CD4-positive, alpha-beta T cell treated with Interleukin-10 for 1 hour (primary cell): ENCODE data around the gene CACNB4.
"Not testable (repeated sequence)": the region's sequence is repeated elsewhere in the genome, so short reads cannot be mapped to it uniquely, and the experiment has no call there.

Experiments used
- DNase-seq: peaks from one replicate; pipeline ENCODE4 v3.0.0-alpha.2; 2020

Gene CACNB4

DNA sequence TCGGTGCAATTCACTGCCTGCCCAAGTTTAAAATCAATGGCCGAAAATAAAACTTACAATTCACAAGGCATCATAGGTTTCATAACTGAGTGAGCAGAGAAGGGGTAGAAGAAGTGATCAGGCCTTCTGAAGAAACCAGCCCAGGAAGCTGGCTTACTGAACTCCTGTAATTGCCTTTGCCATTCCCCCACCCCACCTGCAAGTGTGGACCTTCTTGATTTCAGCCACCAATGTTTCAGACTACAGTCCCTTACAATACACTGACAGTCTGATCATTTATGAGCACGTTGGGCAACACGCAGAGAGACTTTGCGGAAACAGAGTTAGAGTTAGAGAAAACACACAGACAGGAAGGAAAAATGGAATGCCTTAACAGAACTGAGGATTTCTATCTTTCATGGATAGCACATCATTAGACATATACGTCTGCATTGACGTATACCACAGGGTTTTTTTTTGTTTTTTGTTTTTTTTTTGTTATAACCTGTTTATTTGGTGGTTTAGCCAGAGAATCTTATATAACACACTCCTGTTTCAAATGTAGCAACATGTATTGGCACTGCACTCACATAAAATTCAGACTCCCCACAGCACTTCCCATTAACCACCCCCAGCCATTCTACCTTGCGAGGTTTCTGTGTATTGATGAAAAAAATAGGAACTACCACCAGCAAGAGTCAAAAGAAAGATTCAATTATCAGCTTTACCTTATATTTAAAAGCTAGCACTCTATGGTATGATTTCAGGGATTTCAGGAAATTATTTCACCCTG, 126.4 kb downstream of the CACNB4 start:
- no peak for DNase-seq

DNA sequence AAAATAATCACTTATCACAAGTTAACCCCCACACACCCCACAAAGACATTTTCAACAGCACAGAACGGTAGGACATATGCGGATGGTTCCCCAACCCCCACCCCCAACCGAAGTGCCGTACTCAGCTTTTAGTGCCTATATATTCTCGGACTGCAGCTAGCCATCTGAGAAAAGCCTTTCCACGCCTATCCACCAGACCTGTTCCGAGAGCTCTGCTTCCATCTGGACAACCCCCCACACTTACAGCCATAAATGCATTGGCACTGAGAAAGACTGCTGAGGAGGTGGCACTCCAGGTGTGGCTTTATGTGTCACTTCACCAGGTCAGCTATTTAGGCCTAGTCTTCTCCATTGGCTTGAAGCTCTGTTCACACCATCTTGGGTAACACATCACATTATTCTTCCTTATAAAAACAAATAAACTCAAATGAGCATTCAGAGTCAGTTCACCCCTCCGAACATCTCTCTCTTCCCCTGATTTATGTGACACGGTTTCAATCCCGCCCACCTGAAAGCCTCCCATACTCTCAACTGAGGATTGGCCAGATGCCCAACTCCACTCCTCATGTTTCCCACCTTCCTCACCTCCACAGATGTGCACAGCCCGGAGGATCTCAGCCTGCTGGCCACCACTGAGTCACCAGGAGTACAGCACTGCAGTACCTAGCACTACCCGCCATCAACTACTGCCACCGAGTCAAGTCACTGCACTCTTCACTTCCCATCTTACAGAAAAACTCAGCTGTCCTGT, 127.4 kb downstream of the CACNB4 start:
- no peak for DNase-seq

DNA sequence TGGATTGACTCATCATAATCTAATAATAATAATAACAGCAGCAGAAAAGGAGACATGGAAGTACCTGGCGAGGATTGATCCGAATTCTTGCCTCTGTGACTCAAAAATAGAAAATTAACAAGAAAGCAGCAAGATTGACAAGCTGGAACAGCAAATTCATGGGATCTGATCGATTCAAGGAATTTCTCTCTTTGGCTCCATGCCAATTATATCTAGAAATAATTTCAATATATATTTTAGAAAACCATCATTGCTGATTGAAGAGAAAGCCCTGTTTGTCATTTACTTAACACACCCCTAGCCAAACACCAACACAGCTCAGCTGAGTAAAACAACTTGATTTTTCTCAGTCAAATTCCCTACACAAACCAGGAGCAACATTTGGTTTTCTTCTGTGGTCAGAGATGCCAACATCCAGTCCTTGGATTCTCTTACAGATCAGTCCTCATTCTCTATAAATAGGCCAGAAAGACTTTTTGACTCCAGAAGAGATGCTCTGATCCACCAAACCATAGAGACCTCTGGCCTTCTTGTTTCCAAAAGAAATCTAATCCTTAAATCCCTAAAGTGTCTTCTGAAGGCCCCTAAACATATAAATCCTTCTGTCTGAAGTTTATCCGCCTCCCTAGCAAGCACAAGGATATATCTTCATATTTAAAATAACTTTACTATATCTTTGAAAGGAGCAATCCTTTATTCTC, 129.9 kb downstream of the CACNB4 start:
- DNase-seq = no peak

DNA sequence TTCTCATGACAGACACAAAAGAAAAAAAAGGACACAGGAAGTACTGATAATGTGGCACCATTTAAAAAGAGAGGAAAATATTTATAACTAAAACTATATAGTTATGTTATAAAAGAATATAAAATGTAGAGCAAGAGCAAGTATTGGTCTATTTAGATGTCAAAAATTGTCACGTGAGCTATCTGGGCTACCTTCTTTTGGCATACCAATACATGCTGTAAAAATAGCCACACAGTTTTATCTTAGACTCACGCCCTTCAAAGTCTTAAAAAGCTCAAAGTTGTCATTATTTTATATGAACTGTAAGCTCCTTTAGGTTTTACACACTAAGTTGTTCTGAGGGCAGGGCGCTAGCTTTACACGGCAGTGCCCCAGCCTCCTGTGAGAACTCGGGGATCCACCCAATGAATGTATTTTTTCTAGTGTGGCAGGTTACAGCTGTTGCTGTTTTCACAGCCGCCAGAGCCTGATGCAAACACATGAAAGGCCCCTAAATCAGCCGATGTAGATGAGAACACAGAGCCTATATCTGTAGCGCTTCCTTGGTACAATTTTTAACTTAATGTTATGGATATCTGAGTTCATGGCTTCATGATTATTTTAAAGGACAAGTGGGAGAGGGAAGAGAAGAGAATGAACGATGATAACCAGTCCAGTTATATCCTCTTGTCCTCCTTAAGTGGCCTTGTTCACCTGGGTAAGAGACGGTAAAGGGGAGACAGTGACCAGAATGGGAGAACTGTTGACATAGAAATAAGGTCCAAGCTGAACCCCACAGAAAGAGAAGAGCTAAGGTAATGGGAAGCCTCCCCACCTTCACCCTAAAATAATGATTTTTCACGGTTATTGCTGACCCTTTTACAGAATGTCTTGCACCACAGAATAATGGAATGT, 130.8 kb downstream of the CACNB4 start:
- DNase-seq = no peak

DNA sequence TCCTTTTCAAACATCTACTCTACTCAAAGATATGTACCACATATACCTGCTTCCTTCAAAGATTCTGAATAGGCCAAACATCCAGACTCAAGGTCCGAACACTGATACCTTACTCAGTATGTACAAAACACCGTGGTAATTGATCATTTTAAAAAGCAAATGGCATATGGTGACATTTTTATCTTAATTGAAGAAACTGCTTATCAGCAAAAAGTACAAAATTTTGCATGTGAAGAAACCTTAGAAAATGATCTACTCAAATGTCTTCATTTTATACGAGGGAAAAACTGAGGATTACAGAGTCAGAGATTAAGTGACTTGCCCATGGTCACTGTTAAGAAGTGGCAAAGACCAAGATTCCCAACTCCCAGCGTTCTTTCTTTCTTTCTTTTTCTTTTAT, 133.0 kb downstream of the CACNB4 start:
- DNase-seq = no peak

DNA sequence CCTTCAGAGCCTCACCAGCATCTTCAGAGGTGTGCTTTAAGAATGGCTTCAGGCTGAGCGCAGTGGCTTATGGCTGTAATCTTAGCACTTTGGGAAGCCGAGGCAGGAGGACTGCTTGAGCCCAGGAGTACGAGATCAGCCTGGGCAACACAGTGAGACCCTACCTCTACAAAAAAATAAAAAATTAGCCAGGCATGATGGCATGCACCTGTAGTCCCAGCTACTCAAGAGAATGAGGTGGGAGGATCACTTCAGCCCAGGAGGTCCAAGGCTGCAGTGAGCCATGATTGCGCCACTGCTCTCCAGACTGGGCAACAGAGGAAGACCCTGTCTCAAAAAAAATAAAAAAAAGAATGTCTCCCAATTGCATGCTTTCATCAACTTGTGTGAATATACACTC, 137.3 kb downstream of the CACNB4 start:
- DNase-seq = no peak

DNA sequence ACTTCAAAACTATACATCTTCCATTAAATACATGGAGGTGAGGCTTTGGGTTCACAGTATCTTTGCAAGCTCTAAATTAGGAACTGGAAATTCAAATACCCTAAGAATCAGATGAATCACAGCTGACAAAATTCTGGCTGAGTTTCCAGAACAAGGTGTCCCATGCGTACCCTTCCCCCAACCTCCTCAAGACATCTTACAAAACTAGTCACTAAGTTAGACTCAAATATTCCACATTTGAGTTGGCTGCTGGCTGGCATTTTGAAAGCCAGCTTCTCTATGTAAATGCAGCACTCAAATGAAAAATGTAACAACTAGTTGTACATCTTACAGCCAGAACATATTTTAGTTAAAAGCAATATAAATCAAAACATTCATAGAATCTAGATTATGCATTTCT, 139.6 kb downstream of the CACNB4 start:
- DNase-seq = no peak

DNA sequence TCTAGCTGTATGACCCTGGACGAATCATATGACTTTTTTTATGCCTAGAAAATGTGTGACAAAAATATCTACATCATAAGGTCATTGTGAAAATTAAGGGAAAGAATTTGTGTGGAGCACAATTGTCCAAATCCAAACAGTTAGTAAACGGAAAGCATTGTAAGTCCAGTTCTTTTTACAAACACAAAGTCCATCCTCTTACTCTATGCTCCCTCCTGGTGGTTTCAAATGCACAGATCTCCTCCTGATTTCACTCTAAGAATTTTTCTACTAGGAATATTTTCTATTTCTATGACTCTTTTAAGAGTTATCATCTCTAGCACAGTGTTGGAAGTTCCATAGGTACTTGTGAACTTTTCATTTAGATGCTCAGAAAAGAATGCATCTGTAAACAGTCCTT, 145.4 kb downstream of the CACNB4 start:
- DNase-seq = no peak

DNA sequence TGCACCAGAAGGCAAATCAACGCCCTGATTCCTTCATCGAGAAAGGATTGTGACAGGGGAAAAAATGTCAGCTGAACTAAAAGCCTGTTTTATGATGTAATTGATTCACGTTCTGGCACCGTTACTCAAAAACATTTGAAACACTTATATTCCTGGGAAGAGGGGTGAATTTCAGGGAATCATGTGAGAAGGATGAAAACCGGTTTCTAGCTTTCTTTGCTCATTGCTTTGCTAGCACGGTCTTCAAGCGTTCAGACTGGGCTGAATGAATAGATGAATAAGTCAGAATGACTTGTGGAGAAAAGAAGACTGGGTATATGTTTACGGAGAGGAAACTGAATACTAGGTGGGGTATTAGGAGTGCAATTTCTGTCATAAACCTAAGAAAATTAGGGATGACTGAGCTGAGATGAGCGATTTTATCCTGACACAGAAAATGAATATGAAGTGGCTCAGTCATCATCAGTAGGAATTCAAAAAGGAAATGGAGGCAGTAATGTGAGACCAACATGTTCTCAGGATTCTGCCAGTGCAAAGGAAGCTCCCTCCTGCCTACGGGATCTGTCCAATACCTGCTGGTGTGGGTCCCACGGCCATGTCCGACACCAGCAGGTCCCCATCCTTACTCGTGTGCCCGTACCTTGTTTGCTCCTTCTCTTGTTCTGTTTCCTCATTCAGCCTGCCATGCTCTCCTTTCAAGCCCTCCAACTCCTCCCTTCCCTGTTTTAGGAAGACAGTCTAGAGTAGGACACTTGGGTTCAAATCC, 146.0 kb downstream of the CACNB4 start:
- DNase-seq = no peak

DNA sequence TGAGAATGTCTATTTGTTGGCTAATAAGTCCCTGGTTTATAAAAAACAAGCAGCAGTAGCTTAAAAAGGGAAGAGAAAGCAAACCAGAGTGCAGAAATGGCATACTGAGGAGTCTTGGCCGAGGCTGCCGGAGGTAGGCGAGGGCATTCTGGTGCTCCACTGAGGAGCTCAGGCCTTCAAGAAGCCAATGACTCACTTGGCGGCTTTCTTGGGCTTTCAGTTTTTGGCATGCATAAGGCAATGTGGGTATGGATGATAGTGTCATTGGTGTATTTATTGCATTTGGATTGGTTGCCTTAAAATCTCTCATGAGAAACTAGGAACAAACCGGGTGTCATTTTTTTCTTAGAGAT, 151.1 kb downstream of the CACNB4 start:
- no peak for DNase-seq

DNA sequence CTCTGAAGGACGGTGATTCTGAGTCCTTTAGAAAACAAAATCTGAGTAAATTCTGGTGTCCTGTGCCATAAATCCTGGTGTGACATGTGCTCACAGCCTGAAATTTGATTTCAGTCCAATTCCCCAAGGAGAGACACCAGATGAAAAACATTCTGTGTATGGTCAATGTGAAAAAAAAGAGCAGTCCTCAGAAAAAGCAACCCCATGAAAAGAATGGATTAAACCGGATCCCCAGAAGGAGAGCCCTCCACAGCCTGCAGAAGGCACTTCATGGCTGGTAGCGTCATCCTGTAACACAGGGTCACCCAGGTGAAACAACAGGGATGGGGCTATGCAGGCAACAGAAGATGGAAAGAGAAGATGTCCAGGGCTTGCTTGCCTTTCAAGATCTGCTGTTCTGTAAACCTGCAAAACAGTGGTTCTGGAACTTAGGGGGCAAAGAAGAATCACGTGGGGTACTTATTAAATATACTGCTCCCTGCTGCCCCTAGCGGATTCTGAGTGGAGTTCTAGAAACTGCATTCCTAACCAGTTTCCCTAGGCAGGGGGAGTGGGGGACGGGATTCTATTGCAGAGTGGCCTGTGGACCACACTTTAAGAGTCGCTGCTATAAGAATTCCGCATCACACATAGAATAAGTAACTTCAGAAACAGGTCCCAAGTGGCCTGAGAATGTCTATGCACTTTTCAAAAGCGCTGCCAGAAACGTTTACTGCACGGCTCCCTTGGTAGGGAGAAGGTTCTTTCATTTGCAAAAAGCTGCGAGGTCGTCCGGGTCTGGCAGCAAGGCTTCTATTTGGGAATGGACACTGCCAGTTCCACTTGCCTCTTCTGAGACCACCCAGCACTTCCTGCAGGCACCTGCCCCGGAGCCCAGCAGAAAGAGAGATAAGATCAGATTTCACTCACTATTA, 151.7 kb downstream of the CACNB4 start:
- peak; percentile 15 for DNase-seq

DNA sequence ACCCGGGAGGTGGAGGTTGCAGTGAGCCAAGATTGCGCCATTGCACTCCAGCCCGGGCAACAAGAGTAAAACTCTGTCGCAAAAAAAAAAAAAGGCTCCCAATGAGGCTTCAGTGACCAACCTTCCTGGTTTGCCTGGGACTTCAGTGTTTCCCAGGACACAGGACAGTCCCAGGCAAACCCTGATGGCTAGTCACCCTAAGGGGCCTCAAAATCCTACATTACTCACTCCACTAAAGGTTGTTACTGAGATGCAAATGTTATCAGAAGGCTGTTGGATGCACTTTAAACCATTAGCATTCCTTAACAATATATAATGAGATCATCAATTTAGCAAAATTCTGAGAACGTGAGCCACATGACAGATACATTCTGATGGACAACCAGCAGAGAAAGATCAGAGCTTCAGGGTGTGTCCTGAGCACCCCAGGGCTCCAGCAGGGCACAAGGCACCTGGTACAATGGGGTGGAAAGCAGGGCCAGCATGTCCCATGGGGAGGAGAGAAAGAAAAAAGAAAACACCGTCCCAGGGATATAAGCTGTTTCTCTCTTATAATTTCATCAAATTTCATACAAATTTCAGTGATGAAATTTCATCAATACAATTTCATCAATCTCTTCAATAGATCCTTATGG, 152.5 kb downstream of the CACNB4 start:
- DNase-seq = no peak

DNA sequence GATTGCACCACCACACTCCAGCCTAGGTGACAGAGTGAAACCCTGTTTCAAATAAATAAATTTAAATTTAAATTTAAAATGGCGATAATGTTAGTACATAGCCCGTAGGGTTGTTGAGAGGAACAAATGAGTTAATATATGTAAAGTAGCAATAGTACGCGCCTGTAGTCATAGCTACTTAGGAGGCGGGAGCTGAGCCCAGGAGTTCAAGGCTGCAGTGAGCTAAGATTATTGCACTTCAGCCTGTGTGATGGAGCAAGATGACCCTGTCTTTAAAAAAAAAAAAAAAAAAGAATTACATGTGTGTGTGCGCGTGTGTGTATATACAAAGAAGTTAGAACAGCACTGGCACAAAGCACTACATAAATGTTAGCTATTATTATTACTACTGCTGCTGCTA, 153.2 kb downstream of the CACNB4 start:
- no peak for DNase-seq

DNA sequence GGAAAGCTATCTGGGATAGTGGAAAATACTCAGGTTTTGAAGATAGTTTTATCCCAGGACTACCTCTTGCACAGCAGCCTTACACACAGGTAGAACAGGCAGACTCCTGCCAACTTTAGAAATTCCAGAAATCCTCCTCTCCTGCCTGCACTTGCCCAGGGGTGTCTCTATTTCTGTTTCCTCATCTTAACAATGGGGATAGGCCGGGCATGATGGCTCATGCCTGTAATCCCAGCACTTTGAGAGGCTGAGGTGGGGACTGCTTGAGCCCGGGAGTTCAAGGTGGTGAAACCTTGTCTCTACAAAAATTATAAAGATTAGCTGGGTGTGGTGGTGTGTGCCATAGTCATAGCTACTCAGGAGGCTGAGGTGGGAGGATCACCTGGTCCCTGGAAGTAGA, 153.7 kb downstream of the CACNB4 start:
- DNase-seq = no peak

DNA sequence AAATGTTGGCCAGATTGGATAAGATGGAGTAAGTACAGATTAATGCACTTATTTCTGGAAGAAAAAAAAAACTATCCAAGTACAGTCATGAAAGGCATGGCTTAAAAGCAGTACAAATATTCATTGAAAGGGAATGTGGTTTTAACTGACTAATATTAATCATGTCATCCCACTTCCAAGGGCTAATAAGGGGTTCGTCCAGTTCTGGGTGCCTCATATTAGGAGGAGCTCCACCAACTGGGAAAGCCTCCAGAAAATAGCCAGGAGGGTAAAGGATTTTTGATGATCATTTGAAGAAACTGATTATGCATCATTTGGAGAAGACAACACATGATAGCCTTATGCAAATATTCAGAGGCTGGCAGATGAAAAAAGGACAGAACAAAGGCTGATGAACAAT, 155.4 kb downstream of the CACNB4 start:
- no peak for DNase-seq

DNA sequence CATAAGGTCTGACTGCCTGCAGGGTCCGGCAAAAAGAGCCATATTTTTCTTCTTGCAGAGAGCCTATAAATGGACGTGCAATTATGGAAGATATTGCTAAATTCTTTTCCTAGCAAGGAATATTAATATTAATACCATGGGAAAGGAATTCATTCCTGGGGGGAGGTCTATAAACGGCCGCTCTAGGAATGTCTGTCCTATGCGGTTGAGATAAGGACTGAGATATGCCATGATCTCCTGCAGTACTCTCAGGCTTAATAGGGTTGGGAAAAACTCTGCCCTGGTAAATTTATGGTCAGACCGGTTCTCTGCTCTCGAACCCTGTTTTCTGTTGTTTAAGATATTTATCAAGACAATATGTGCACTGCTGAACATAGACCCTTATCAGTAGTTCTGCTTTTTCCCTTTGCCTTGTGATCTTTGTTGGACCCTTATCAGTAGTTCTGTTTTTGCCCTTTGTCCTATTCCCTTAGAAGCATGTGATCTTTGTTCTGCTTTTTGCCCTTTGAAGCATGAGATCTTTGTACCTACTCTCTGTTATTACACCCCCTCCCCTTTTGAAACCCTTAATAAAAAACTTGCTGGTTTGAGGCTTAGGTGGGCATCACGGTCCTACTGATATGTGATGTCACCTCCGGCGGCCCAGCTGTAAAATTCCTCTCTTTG, 156.2 kb downstream of the CACNB4 start:
- DNase-seq = not testable (repeated sequence)

DNA sequence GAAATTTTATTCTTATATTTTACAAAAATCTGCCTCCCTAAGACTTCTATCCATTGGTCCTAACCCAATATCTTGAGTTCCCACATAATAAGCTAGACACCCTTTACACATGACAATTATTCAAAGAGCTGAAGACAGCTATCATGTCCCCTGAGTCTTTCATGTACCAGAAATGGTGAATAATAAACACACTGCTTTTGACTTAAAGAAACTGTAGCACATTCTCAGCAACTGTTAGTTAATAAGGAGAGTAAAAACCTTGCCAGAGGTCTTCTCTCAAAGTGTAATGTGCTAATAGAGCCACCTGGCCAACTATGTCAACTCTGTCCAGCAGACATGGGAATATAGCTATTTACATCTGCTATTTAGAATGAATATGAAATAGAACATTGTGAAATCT, 160.9 kb downstream of the CACNB4 start:
- DNase-seq = no peak

DNA sequence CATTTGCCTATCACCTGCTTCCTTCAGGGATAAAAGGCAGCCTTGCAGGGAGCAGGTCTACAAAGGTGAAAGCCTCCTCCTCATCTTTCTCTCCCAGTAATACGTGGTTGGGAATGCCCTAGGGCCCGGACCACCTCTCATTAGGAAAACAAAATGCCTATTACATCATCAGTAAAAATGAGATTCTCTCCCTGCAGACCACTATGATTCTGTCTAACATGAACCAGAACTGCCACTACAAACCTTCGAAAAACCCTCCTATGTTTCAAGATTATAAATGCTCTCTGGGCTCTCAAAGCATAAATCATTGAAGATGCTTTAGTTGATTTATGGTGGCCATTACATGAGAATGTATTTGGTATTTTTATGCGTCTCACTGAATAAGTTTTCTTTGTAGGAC, 162.2 kb downstream of the CACNB4 start:
- DNase-seq = no peak

DNA sequence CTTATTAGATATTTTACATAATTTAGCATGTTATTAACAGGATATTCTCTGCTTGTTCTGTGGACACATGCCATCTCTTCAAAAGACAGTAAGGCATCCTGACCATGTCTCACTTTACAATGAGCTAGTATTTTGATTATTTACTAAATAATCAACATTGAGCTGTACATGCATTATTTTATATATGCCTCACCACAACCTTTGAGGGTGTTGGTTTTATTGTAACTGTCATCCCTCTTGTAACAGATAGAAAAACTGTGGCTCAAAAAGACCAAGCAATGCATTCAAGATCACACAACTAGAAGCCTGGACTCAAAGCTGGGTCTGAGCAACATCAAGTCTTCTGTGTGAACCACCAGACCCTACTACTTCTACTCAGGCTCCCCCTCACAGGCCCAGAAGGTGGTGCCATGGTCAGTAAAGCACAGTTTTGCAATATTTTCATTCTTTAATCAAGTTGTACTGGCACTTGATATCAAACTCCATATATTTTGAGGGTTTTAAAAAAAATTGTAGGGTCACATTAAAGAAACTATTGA, 165.5 kb downstream of the CACNB4 start:
- DNase-seq = no peak

DNA sequence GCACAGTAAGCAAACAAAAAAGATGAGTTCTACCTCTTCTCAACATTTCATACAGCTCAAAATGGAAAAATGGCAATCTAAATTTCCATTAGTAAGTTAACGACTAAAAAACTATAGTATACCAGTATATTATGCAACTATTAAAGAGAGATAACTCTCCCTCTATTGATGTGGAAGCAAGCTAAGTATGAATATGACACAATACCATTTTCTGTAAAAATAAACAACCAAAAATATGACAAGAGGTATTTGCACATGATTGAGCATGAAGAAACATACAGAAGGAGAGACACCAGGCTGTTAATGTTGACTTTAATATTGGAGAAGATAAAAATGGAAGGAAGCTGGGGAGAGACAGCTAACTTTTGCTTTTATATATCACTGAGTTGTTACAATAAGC, 167.1 kb downstream of the CACNB4 start:
- no peak for DNase-seq
